Glomerular visceral epithelial cell (primary cell): Measurements from ENCODE around the gene WWC2.
A peak's percentile ranks its signal among the peaks of the same experiment; 100 is the strongest.

Source experiments
- DNase-seq: peaks from one replicate; pipeline ENCODE4 v3.0.0-alpha.2; 2016; ENCODE audit errors: extremely low spot score

The WWC2 gene

DNA sequence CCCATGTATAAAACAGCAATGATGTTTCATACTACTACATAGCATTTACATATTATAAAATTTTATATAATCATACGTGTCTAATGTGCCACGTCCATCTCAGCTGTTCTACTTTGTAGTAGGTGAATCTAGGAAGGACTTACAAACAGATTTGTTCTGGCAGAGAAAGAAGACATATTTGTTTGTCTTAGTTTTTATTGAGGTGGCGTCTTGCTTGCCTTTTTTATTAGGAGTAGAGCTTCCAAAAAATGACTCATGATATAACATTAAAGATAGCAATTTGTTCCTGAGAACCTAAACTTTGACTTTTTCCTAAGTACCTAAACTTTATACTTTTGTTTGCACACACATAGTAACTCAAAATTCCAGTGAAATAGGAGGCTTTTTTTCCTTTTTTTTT is 156.4 kb downstream of the WWC2 start:
- DNase-seq: no peak

DNA sequence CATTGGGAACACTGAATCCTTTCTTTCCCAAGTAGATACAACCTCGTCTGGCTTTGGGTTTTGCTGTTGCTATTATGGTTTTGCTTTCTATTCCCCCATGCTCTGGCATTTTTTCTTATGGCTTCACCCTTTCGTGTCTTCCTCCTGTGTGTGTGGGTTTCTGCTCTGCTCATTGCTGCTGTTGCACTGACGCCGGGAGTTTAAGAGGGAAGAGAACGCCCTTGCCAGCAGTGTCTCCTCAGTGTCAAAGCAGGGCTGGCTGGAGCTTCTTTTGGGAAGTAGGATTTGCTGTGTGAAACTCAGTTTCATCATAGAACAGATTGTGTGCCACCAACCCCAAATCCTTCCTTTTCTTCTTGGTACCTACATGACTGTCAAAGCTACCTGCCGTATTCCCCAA is 157.3 kb downstream of the WWC2 start:
- DNase-seq: no peak

DNA sequence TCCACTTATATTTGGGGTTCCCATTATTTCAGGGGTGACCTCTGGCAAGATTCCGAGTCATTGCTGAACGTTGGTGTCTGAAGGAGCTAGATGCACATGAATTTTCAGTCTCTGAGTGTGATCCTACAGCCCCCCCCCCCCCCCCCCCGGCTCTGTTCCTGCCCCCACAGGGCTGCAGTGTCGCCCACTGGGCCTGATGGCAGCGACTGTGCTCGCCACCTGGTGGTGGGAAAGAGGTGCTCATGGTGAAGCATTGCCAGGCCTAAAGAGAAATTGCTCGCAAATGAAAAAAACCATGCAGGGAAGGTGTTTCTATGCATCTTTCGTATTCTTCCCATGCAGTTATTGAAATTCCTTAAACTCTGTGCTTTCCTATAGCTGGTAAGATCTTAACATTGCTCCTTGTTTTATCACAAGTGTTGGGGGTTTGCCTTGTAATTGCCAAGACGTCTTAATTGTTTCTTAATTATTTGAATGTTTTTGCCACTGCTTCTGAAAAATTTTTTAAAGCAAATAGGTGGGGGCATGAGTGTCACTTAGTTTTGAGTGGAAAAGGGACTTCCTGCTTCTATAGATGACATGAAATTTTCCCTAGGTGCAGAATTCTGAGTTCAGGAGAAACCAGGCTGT is 157.8 kb downstream of the WWC2 start:
- DNase-seq: peak; percentile 60

DNA sequence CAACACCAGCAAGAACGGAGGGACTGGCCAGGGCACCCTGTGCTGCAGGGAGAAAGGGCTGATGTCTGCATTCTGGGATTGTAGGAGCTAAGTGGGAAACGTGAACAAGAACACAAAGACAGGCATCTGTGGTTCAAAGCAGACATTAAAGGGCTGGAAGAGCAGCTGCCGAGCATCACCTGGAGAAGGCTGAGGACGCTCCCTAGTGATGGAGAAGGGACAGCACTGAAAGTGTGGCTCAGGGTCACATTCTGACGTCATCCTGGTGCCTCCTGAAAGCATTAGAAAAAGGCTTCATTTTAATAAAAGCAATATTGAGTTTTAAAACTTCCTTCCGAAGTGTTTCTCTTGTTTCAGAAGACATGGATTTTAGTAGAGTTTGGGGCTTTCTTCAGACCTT is 158.8 kb downstream of the WWC2 start:
- DNase-seq: no peak

DNA sequence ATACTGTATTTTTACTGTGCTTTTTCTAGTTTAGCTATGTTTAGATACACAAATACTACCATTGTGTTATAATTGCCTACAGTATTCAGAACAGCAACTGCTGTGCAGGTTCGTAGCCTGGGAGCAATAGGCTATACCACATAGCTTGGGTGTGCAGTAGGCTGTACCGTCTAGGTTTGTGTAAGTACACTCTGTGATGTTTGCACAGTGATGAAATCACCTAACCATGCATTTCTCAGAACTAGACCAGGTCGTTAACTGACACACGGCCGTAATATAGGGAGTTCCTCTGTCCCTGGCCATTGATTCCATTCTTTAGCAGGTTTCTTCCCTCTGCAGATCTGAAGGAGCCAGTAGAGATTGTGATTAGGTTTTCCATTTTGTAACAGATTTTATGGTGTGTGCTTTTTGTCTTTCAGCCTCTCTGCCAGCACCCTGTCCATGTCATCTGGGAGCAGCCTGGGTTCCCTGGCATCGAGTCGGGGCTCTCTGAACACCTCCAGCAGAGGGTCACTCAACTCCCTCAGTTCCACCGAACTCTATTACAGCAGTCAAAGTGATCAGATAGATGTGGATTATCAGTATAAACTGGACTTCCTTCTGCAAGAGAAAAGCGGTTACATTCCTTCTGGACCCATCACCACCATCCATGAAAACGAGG is 161.6 kb downstream of the WWC2 start:
- no peak for DNase-seq

DNA sequence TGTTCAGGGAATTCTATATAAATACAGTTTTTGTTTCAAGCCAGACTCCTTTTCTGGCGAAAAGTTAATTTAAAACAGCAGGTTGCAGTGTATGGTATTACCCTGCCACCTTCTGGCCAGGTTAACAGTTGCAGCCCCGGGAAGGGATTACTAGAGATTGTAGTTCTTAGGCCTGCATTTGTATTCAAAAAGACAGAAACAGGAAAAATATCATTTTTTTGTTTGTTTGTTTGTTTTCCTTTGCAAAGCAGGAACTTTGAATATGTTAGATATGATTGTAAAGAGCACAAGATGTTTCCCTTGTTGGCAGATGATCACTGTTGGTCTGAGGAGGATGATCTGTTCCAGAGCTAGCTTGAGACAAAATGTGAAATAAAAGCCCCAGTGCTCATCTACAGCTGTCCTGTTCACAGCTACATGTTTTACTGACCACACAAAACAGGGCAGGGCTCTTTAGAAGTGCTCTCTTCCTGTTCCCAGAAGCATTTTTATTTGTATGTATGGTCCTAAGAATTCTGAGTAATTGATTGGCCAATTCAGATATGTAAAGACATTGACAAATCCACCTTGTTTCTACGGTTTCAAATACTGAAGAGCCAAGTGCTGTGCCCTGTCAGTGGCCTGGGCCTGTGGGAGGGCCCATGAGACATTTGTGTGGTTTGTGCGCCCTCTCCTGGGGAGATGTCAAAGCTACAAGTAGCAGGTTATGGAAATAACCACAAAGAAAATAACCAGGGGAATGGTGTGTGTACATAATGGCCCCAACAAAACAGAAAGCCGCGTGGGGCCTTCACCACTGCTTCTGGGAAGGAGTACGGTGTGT is 163.1 kb downstream of the WWC2 start:
- peak; percentile 81 for DNase-seq

DNA sequence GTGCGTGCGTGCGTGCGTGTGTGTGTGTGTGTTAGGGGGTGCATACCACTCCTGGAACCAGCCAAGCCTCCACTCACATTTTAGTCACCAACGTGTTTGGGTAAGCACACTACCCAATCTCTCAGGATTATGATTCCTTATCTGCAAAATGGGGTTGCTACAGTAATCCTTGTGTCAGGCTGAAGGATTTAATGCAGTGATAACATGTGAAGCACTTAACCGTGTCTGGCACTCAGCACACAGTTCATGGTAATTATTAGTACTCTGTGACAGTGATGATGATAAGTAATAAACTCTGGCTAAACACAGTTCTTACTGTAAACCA is 163.7 kb downstream of the WWC2 start:
- DNase-seq: no peak

DNA sequence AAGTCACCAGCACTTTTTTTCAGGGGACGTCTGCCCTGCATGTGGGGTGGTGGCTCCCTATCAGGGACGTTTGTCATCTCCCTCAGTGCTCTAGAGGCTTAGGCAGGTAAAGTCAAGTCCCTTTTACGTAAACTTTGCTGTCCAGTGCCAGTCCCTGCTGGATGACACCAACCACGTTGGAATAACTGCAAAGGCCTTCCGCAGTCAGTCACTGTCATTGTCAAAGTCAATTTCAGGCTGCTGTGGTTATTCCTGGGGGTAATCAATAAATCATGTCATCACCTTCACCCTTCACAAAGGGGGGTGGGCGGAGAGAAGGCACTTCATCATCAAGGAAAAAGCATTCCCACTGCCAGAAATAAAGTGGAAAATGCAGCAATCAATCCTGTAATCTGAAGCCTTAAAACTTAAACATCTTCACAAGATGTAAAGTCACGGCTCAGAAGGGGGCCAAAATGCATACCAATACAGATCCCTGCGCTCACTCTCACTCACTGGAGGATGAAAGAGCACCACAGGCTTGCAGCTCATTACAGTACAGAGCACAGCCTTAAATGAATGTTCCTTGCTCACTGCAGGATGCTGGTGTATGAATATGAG is 164.8 kb downstream of the WWC2 start:
- DNase-seq: no peak

DNA sequence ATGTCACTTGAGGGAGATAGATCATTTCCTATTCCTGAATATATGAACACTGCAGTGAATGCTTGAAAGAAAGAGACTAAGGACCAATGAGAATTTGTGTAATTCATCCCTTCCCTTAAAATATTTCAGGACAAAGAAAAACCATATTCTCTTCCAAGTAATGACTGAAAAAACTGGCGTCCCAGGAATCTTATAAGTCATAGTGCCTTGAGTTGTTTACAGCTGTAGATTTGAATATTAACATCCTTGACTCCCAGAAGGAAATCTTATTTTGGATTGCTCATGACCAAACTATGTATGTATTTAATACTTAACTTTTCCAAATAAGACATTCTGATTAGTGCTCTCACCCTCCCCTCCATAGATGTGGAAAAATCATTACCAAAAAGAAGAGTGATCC is 165.6 kb downstream of the WWC2 start:
- DNase-seq: no peak

DNA sequence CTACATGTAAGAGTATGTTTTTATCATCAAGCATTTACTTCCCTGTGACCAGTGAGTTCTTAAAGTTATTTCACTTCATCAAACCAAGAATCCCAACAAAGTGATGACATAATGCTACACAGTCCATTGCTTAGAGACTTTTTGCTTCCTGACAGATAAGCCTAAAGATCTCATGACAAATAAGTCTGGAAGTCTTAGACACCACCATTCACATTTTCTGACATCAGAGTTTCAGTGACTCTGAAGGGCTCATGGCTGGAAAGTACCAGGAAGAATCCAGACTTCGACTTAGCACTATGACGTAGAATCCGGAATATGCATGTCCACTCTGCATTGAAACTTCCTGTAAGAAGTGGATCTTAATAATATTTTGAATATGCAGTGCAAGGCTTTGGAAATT is 167.3 kb downstream of the WWC2 start:
- no peak for DNase-seq

DNA sequence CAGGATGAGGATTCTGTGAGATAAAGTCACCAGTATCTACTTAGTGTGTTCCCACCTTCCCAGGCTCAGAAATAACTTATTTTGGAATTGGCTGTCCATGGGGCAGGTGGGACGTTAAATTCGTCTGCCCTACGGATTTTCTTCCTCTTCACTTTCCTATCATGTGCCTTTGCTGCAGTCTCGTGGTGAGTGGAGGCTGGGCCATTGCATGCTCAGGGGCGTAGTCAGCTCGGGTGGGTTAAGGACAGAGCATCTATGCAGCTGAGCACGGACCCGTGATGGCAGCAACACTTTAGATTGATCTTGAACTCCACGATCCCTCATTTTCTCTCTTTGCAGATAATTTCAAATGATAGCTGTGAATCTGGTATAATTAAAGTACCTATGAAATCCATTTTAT is 169.5 kb downstream of the WWC2 start:
- DNase-seq: no peak

DNA sequence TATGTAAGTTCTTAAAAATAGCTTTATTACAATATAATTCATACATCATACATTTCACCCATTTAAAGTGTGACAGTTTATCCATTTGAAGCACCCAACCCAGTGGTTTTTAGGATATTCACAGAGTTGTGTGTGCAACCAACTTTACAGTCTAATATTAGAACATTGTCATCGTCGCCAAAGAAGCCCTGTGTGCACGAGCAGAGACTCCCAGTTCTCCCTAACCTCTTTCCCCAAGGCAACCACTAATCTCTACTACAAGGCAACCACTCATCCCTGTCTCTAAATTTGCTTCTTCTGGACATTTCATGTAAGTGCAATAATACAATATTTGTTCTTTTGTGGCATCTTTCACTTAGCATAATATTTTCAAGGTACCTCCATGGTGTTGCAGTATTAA is 173.3 kb downstream of the WWC2 start:
- DNase-seq: no peak

DNA sequence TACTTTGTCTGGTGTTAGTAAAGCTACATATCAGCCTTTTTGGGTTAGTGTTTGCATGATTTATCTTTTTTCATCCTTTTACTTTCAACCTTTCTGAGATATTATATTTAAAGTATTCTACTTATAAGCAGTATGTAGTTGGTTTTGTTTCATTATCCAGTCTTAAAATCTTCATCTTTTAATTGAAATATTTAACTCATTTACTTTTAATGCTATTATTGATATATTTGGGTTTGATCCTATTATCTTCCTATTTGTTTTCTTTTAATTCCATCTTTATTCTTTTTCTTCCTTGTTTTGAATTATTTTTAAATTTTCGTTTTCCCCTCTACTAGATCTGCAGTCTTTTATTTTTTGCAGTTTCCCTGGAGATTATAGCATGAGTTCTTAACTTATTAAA is 177.0 kb downstream of the WWC2 start:
- no peak for DNase-seq

DNA sequence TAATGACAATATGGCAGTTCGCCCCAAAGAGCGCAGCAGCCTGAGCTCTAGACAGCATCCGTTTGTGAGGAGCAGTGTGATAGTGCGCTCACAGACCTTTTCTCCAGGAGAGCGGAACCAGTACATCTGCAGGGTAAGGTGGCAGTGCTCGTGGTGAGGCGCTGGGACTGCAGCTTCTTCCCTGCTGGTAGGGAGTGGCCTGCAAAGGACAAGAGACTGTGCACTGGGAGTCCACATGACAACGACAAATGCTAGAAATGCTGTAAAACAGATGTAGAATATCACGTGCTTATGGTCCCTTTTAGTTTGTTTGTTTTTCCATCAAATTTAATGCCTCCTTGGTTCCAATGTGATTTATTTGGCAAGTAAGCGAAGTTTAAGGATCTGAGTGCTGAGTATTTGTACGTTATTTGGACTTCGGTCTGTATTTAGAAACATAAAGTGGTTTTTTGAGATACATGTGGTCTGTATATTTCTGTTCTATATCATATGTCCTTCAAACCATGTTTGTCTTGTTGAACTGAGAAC is 185.3 kb downstream of the WWC2 start:
- DNase-seq: no peak

DNA sequence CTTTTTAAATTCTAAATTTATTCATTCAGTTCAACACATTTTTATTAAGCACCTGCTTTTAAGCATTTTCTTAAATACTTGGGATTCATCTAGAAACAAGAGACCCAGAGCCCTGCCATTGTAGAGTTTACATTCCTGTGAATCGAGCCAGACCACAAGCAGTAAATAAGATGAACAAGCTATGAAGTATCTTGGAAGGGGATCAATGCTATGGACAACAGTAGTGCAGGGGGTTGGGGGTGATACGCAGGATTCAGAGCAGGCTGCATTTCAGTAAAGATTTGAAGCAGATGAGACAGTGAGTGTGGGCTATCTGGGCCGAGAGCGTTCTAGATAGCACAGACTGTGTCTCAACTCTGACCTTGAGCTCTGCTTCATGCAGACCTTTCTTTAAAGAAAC is 185.9 kb downstream of the WWC2 start:
- DNase-seq: no peak

DNA sequence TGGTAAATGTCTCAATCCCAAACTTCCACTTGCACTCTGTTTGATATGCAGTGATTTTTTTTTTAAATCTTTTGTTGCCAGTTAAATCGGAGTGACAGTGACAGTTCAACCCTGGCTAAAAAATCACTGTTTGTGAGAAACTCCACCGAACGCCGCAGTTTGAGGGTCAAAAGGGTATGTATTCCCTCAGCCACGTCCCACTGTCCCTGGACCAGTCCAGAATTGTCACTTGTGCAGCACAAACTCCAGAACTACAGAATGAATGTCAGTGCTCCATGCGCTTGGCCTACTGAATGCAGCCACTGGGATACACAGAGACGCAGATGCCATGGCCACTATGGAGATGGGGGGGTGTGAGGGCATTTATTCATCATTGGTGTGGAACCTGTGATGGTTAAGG is 186.8 kb downstream of the WWC2 start:
- DNase-seq: no peak

DNA sequence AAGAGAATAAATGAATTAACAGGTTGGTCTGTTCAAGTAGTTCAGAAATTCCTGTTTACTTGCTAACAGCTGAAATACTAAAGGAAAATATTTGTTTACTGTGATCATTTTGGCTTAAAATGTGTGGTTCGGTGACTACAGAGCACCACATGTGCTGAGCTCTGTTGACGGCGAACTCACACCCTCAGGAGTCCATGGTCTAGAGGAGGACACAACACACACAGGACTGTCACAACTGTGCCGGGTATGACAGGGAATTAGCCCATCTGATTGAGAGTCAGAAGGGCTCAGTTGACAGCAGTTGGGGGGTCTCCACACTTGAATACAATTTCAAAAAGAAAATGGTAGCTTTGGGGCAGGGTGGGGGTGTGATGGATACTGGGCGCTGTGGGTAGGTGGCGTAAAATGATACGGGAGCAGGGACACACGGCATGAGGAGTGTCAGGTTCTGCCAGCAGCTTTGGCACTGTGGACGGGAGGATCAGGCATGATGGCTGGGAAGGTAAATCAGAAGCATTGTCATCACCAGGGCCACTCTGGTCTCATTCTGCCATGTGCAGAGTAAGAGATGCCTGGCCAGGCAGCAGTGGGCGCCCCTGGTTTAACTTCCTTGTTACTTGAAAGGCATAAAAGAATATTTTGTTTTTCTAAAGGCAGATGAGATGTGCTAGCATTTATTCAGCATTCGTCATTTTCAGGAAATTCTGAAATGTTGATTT is 187.7 kb downstream of the WWC2 start:
- no peak for DNase-seq

DNA sequence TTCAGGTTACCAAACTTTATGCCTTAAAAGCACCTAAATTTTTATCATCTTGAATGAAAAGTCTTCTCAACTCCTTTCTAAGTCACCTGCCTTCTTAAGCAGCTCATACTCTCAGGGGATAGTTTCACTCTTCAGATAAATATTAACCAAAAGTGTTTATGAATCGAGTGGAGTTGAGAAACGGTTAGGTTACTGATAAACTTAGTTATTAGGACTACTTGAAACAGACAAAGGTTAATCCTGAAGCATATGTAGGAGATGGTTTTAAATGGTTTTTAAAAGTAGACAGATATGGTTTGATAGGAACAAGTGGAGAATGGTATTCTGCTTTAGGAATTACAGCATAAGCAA is 188.2 kb downstream of the WWC2 start:
- DNase-seq: no peak

DNA sequence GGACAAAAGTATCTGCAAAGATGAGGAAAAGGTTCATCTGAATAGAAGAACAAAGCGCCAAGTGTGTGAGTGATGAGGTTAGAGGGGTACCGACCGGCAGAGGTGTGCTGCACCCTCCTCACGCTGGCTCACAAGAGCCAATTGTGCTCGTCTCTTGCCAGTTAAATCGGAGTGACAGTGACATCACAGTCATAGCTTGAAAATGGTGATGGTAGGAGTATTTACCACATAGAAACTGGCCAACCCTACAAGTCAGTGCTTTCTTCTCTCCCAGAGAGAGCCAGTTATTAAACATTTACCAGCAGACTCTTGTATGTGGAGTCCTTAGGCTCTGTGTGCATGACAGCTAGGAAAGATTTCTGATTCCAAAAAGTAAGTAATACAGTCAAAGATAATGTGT is 188.6 kb downstream of the WWC2 start:
- DNase-seq: no peak

DNA sequence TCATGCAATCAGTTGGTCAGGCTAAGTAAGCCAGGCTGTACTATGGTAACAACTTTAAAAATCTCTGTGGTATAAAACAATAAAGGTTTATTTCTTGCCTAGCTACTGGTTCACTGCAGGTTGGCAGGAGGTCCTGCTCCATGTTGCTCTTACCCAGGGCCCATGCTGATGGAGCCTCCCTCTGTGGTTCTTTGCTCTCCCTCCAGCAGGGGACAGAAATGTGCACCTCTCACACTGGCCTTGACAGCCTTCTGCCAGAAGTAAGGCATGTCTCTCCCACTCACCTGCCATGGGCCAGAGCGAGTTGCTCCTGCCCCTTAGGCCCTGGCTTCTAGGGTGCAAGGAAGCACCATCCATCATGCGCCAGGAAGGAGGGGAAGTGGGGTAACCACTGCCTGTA is 189.9 kb downstream of the WWC2 start:
- DNase-seq: no peak

DNA sequence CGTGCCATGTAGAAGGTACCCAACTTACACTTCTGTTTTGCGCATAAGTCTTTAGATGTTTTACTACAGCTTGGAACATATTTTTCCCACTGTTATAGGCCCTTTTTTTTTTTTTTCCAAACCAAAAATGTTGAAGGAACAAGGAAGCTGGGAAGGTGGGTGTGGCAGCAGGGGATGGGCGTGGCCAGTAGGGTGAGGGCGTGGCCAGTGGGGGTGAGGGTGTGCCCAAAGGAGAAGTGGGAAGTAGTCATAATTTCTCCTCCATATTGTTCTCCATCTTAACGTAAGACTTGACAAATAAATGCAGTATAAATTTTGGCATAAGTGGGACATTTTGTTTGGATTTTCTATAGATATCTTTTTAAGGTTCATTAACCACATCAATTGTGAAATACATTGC is 190.6 kb downstream of the WWC2 start:
- DNase-seq: no peak

DNA sequence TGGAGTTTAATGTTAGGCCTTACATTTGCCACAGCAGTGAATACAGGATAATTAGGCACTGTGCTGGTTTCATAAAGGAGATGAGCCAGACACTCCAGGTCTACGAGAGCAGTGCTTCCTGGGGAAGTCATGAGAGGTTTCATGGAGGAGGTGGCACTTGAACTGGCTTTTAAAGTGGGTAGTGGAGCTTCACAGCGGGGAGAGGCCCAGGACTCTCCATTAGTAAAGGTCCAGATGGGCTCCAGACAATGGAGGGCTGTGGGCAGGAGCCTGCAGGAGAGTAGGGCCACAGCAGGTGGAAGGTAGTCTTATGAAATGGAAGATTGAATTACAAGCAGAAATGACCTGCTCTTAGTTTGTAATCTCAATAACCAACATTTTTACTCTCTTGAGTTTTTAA is 192.0 kb downstream of the WWC2 start:
- no peak for DNase-seq
